Transverse colon (tissue), 3 donors: ENCODE data around the gene PRR5L.

ENCODE experiments used
- EP300 ChIP-seq: sonication (generic); formaldehyde crosslinking; IDR thresholded peaks from one replicate; pipeline ENCODE4 v1.6.1; 2017; ENCODE audit warnings: antibody characterized with exemption, low read depth
- POLR2A ChIP-seq: fragments of 450-650 bp; IDR thresholded peaks from one replicate; pipeline ENCODE4 v1.6.1; 2016; ENCODE audit warnings: antibody characterized with exemption, mild to moderate bottlenecking, moderate library complexity
- TF ChIP-seq, protein P1 (sequence below), 5 experiments: fragments of 200-600 bp in 3 of 5; fragments of 450-650 bp in 2 of 5; sonication (generic) in 3 of 5; IDR thresholded peaks; 1 replicate in 2 of 5; 2 replicates in 3 of 5; pipeline ENCODE4 v1.5.1; 2016 to 2017; ENCODE audit warnings: antibody characterized with exemption in 5 of 5, inconsistent platforms in 3 of 5, mild to moderate bottlenecking in 2 of 5, moderate library complexity in 1 of 5

- TF ChIP-seq, protein P1, sequence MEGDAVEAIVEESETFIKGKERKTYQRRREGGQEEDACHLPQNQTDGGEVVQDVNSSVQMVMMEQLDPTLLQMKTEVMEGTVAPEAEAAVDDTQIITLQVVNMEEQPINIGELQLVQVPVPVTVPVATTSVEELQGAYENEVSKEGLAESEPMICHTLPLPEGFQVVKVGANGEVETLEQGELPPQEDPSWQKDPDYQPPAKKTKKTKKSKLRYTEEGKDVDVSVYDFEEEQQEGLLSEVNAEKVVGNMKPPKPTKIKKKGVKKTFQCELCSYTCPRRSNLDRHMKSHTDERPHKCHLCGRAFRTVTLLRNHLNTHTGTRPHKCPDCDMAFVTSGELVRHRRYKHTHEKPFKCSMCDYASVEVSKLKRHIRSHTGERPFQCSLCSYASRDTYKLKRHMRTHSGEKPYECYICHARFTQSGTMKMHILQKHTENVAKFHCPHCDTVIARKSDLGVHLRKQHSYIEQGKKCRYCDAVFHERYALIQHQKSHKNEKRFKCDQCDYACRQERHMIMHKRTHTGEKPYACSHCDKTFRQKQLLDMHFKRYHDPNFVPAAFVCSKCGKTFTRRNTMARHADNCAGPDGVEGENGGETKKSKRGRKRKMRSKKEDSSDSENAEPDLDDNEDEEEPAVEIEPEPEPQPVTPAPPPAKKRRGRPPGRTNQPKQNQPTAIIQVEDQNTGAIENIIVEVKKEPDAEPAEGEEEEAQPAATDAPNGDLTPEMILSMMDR (IDR thresholded peaks at IDR 0.05): no peak
- TF ChIP-seq POLR2A: no peak
- TF ChIP-seq EP300: no peak
These were observed 174.1 kb downstream of the PRR5L start for GRCh38 chr11:36469881-36470802.
